Vagina (tissue), 2 donors: Measurements from ENCODE around the gene MTRF1.

ENCODE experiments used
- POLR2A ChIP-seq, 2 donors: fragments of 450-650 bp; IDR thresholded peaks; one replicate each; pipeline ENCODE4 v1.6.1; 2017; ENCODE audit warnings: antibody characterized with exemption in 2 of 2, mild to moderate bottlenecking in 2 of 2, moderate library complexity in 2 of 2
- POLR2AphosphoS5 ChIP-seq, 2 donors: sonication (generic); formaldehyde crosslinking; IDR thresholded peaks; one replicate each; pipeline ENCODE4 v1.9.0; 2017; ENCODE audit warnings: antibody characterized with exemption in 2 of 2, mild to moderate bottlenecking in 2 of 2, low read depth in 1 of 2; ENCODE audit not compliant: insufficient read depth in 1 of 2
- TF ChIP-seq, protein P1 (sequence below), 3 experiments: fragments of 450-650 bp in 2 of 3; fragments of 200-600 bp in 1 of 3; sonication (generic) in 1 of 3; IDR thresholded peaks; one replicate each; pipeline ENCODE4 v1.5.1; 2017 to 2019; ENCODE audit warnings: antibody characterized with exemption in 3 of 3, mild to moderate bottlenecking in 2 of 3, moderate library complexity in 2 of 3

DNA sequence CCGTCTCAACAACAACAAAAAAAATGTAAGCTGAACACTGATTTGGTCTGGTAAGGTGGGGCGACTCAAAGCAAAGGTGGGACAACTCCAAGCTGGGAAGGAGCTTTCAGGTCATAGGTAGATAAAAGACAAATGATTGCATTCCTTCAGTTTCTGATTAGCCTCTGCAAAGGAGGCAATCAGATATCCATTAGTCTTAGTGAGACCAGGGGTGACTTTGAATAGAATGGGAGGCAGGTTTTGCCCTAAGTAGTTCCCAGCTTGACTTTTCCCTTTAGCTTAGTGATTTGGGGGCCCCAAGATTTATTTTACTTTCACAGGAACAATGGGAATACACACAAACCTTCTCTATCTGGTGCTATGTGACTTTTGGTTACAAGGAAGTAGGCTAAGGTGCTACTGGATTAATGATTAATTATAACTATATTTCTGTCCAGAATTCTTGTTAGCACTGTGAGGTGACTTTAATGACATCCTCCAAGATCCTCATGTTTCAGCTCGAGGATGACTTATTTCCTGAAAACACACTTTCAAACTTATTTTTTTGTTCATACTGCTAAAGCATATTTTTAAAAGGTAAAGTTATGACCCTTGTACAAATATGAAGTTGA lies 10.6 kb upstream of the MTRF1 start:
- TF ChIP-seq, protein P1, sequence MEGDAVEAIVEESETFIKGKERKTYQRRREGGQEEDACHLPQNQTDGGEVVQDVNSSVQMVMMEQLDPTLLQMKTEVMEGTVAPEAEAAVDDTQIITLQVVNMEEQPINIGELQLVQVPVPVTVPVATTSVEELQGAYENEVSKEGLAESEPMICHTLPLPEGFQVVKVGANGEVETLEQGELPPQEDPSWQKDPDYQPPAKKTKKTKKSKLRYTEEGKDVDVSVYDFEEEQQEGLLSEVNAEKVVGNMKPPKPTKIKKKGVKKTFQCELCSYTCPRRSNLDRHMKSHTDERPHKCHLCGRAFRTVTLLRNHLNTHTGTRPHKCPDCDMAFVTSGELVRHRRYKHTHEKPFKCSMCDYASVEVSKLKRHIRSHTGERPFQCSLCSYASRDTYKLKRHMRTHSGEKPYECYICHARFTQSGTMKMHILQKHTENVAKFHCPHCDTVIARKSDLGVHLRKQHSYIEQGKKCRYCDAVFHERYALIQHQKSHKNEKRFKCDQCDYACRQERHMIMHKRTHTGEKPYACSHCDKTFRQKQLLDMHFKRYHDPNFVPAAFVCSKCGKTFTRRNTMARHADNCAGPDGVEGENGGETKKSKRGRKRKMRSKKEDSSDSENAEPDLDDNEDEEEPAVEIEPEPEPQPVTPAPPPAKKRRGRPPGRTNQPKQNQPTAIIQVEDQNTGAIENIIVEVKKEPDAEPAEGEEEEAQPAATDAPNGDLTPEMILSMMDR (IDR thresholded peaks at IDR 0.05), result no peak
- TF ChIP-seq POLR2A (IDR thresholded peaks at IDR 0.05), result no peak
- no peak for TF ChIP-seq POLR2AphosphoS5 (IDR thresholded peaks at IDR 0.05; ENCODE audit: insufficient read depth in 1 of 2, low read depth in 1 of 2)
